Inflammatory macrophage treated with lipopolysaccharide for 4 hours (primary cell): ENCODE measurements around the gene HEATR9.

Experiments
- DNase-seq: peaks from one replicate; pipeline ENCODE4 v3.0.0-alpha.2; 2020

HEATR9 gene

DNA sequence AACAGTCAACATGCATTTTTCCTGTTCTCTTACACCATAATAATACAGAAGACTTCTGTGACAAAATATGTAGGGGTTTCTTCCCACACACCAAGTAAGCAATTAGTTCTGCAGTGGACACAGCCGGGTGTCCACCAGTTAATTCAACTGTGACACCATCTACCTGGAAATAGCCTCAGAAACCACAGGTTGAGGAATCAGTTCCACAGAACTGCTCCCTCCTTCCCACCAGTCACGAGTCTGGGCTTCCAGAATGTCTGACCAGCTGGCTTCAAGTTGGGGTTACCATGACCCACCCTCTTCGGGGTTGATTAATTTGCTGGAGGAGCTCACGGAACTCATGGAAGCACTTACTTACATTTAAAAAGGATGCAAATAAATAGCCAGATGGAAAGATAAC is 25.1 kb upstream of the HEATR9 start:
- DNase-seq, result no peak

DNA sequence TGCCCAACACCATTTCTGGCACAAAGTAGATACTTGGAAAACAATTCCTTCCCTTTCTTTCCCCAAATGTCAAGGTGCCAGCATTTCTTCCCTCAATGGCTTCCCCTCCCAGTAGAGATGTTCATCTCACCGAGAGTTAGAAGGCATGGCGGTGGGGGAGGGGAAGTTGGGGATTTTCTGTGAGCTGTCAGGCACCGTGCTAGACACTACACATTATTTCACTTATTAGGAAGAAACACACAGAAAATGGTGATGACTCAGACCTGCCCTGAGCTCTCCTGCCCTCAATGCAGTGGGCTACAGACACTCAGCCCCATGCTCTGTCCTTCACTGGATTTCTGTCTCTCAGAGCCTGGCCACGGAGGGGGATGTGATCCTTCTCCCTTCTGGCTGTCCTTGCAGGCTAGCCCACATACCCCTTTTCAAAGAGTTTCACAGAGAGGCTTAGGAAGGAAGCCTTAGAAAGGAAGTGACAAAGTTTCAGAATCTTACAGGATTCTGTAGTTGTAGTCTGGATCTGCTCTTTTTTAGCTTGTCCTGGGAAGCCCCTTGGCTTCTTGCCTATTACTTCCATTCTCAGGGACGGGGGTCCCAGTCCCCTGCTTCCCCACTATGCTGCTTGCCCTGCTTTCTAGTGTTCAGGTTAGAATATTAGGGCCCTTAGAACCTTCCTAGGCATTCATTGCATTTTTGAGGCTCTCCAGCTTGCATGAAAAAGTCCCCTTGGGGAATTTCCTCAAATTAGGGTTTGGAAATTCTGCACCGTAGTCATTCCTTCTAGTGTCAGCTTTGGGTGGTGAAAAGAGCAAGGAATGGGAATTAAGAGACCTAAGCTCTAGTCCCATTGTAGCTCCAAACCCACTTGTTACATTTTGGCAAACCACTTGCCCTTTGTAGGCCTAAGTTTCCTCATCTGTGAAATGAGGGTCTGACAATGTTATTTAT is 23.7 kb upstream of the HEATR9 start:
- DNase-seq, result peak; percentile 90

DNA sequence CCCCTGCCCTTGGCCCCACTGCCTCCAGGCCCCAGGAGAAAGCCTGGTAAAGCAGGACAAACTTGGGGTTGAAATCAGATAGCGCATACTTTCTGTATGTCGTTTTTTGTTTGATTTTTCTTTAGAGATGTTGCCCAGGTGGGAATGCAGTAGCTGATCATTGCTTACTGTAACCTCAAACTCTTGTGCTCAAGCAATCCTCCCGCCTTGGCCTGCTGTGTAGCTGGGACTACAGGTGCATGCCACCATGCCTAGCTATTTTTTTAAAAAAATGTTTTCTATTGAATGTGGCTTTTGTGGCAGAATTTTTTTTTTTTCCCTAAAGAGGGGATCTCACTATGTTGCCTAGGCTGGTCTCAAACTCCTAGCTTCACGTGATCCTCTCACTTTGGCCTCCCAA is 22.6 kb upstream of the HEATR9 start:
- DNase-seq, result no peak

DNA sequence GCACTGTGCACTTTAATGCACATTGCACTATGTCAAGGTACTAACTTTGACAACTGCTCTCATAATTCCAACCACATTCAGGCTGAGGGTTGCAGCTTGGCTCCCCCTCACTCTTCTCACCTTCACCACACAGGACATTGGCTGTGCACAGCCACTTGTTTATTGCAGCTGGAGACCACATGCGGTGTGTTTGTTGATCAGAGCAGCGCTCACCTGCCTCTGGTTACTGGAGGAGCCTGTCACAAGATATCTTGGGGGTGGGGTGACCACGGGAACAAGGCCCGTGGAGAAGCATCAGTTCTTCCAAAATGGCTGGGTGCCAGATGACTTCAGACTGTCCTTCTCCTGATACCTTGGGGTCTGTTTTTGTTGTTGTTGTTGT is 22.1 kb upstream of the HEATR9 start:
- no peak for DNase-seq

DNA sequence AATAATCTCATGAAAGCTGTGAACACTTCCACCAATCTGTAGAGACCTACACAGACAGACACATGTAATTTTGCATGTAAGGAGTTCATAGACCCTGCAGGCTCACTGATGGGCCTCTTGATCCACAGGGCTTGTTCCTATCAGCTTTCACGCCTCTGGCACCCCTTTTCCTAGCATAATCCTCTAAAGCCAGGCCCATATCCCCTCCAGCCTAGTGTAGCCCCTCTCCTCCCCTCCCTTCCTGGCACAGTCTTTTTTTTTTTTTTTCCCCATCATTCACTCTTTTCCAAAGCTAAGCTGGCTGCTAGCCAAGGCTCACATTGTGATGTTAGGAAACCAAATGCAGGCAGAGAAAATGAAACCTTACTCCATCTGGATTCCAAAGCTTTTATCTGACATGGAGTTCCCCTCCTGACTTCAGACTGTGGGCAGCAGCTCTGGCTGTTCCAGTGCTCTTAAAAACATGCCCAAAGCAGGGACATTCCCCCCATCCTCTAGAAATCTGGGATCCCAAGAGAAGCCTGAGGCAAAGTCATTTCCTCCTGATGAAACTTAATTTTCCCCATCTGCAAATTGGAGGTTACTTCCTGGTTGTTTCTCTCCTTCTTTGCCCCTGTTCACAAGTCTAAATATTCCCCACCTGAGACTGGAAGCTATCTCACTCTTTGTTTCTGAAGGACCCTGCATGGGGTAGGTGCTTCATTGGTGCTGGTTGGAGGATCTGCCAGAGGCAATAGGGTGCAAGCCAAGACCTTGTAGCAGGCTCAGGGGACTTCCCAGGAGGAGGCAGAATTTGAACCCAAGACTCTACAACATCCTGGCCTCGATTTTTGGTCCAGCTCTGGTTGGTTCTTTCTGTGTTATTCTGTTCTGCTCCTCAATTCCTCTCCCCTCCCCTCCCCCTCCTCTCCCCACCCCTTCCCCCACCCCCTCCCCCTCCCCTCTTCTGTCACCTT is 21.4 kb upstream of the HEATR9 start:
- peak; percentile 81 for DNase-seq

DNA sequence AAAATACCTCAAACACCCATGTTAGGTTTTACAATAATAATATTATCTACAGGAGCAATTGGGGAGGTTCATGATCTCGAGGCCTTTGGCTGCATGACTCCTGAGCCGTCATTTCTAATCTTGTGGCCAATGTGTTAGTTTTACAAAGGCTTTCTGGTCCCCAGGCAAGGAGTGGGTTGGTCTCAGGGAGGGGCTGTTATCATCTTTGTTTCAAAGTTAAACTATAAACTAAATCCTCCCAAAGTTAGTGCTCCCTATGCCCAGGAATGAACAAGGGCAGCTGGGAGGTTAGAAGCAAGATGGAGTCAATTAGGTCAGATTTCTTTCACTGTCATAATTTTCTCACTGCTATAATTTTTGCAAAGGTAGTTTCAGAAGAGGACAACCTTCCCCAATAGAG is 20.6 kb upstream of the HEATR9 start:
- DNase-seq, result no peak

DNA sequence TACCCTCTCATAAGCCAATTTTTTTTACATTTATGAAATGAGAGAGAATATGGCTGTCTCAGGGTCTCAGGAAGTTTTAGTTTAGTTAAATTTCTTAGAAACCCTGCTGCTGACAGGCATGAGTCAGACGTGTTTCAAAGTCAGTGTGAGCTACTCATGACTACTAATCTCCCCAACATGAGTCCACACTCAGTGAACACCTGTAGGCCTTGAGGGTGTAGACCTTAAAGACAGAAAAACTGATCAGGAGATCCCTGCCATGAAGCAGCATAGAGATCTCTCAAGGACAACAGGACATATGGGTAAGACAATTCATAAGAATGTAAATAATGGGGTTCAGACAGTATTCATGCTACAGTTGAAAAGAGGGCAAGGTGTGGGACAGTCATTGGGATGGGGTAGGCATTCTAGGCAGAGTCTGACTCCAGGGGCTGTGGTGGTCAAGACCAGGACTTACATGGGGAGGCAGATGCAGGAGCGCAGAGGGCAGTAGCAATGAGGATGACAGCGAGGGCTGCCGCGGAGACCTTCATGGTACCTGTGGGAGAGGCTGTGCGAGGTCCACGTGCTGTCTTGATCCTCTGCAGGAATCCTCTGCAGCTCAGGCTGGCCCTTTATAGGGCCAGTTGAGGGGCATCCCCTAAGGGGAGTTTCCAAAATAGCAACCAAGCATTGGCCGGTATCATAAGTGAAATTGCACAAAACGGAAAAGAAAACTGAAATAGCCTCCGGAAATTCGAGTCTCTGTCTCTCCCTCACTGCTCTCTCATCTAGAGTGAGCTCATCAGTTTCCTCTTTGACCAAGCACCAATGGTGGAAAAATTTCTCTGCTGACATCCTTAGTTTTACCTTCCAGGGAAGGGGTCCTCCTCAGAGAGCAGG is 11.3 kb upstream of the HEATR9 start, which contains the start of gene CCL5:
Gene CCL5 (minus strand): TSS at position 588 of the 882 bp plus-strand sequence.
- DNase-seq, result peak; percentile 97

DNA sequence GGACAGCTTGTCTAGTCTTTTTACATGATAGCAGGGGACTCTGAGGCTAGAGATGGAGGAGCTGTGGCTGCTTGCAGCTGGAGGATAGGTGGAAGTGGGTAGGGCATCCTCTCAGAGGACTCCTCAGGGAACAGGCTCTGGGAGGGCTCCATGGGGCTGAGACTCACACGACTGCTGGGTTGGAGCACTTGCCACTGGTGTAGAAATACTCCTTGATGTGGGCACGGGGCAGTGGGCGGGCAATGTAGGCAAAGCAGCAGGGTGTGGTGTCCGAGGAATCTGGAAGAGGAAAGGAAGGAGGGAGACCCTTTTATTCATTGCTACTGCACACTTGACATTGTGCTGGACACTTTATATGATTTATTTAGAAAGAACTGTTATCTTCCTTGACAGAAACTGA is 9.7 kb upstream of the HEATR9 start:
- DNase-seq, result peak; percentile 25

DNA sequence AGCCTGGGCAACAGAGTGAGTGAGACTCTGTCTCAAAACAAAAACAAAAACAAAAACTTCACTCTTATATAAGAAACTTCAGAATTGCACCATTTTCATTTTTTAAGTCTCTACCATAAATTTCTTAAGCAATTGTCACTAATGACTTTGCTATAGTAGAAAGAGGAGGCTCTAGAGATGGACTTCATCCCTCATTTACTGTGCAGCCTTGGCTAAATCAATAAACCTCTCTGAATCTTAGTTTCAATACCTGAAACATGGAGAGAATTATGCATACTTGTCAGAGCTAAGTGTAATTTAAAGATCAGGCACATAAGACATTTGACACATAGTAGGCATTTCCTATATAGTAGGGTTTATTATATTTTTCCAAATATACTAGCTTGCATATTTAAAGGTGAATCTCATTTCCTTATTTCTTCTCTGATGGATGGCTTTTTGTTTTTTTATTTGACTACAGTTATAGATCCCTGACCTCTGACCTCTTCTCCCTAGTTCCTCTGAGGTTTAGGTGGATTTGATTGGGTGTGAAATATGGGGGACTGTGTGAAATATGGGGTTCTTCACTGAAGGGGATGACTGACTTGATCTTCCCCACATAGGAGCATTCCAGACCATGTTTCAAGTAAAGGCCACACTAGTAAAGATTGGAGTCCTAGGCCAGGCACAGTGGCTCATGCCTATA is 8.8 kb upstream of the HEATR9 start:
- DNase-seq, result peak; percentile 34

DNA sequence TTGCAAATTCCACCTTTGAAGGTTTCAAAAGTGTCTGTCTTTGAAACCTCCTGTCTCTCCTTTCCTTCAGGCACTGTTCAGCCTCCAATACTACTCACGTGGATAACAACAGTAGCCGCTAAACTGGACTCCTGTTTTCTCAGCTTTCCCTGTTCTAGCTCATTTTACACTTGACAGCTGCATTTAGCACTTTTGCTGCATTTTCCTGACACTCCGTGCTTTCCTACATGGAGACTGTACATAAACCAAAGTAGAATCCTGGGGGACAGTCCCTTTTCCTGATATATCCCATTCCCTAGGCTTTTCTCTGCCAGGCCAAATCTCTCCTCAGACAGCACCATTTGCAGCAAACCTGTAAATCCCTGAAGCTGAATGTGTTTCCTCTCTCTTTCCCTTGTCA is 7.8 kb upstream of the HEATR9 start:
- no peak for DNase-seq

DNA sequence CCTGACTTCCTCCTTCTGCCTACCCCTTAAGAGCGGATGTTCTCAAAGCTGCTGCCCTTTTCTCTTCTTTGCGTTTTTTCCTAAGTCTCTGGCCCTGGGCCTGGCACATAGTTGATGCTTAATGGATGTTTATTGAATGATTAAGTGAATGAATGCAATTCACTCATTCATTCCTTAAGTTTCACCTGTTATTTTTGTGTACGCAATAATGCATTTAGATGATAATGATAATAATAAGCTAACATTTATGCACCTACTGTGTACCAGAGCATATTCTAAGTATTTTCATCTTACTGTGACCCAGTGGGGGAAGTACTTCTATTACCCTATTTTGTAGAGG is 7.1 kb upstream of the HEATR9 start:
- DNase-seq, result no peak

DNA sequence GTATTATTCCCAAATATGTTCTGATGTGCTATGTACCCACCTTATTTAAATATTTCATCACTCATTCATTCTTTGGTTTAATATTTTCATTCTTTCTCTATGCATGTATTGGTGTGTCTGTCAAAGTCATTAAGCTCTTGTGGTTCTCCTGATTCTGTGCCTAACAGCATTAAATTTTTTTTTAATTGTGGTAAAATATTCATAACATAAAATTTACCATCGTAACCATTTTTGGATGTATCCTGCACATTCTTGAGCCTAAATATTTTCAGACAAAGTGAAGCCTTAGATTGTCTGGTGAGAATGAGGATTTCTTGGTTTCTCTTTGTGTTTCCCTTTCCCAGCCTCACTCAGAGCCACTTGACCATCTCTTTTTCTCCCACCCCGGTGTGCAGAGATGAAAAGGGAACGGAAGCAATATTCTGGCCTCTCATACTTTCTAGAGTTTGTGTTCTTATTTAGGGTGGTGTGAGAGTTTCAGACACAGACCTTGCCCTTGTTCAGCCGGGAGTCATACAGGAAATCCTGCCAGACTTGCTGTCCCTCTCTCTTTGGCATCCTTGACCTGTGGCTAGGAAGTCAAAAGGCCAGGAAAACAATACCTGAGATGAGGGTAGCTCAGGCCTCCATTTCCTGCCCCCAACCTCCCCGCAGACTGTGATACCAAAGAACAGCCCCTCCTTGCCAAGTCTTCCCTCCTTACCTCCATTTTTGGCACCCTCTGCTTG is 6.5 kb upstream of the HEATR9 start:
- DNase-seq, result no peak

DNA sequence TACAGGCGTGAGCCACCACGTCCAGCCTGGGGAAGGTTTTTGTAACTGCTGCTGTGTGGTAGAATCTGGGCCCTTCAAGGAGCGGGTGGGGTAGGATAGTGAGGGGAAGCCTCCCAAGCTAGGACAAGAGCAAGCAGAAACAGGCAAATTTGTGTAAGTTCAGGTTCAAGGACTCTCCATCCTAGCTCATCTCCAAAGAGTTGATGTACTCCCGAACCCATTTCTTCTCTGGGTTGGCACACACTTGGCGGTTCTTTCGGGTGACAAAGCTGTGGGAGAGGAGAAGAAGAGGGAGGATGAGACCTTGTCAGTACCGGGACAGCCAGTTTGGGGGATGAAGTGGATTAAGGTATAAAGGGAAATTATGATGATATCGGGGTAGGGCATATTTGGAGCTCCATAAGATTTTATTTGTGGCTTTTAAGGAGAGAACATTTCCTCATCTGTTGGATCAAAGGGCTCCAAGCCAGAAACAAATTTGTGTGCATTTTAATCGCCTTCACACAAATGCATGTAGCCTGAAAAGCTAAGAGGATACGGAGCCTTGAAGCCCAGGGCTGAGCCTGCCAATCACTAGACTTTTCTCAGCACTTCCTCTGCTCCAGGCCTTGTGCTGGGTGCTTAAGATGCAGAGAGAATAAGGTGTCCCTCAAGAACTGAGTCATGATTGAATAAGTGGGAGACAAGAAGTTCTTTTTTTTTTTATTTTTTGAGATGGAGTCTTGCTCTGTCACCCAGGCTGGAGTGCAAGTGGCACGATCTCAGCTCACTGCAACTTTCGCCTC is 3.7 kb upstream of the HEATR9 start:
- DNase-seq, result no peak

DNA sequence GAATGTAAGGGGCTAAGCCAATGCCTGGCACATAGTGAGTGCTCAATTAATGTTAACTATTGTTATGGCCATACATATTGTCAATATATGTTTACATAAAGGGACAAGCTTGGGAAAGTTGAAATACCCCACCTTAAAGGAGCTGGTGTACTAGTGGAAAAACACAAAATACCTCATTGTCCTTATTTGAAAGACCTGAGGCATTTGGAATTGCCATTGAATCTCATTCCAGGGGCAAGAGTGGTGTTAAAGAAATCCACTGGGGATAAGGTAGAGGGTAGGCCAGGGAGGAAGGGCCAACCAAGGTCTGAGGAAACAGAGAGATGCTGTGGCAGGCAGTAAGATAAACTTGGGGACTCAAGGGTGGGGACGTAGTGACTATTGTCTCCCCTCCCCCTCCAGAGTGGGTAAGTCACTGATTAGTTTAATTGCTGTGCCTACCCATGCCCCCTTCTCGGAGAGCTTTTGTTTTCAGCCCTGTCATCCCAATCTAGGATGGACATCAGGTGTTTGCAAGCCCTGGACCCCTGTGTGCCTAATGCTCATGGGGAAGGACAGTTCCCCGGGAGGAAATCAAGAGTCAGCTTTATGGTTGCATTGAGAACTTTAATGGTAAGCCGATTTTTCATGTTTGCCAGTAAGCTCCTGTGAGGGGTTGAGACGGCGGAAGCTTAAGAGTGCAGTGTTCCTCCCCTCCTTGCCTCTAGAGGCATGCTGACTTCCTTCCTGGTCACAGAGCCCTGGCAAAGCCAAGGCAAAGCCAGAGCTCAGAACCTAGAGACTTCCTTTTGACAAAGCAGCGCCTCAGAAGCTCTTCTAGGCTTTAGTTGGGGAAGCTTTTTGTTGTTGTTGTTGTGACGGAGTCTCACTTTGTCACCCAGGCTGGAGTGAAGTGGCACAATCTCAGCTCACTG is 2.5 kb upstream of the HEATR9 start:
- peak; percentile 44 for DNase-seq

DNA sequence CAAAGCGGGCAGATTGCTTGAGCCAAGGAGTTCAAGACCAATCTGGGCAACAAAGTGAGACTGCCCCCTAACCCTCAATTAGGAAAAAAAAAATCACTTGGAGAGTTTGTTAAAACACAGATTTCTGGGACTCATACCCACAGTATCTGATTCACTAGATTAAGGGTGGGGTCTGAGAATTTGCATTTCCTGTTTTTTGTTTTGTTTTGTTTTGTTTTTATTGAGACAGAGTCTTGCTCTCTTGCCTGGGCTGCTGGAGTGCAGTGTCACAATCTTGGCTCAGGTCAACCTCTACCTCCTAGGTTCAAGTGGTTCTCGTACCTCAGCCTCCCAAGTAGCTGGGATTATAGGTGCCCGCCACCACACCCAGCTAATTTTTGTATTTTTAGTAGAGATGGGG is 1.1 kb downstream of the HEATR9 start:
- no peak for DNase-seq

DNA sequence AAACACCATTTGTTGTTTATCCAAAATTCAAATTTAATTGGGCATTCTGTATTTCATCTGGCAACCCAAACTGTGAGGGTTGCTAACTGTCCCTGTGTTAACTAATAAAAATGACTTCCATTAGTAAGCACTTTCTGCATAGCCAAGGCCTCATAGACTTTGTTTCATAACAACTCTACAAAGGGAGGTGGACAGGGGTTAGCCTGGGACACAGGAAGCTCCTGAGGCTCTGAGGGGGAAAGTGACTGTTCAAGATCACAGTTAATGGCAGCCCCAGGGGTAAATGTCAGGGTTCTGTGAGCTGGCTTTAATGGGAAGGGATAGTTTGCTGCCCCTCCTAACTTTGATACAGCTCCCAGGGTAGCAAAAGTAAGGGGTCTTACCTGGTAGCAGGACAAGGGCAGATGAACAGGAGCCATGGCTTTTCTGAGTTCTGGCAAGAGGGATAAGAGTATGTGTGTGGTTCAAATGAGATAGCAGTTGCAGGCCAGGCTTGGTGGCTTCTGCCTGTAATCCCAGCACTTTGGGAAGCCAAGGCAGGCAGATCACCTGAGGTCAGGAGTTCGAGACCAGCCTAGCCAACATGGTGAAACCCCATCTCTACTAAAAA is 2.2 kb downstream of the HEATR9 start:
- DNase-seq, result no peak

DNA sequence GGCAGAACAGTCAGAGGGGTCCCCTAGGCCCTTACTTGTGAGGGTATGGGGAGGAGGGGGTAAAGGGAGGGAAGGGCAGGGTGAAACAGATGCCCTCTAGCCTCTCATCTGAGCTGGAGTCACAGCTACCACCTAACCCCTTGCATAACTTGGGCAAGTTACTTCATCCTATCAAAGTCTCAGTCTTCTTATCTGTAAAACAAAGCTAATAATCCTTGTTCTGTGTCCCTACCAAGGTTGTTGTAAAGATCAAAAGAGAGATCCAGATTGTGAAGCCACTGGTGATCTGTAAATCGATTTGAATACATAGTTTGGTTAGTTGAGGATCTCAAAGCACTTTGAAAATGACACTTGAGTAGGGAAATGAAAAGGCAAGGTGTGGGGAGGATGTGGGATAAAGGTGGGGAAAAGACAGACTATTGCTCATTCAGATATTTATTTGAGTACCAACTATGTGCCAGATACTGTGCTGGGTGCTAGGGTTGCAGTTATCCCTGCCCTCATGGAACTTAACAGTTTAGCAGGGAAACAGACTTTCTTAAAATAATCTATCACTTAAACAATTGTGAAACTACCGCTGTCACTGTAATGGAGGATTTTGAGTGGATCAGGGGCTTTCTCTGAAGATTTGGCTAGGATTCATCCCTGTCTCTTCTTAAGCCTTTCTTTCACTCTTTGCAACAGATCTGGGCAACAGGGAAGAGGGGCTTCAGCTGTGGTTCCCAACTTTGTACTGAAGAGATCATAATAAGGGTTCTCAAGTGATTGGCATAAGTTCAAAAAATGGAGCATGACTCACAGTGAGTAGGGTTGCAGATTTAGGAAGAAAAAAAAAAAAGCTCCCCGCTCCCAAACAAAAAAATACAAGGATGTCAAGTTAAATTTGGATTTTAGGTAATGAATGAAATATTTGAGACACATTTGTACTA is 3.0 kb downstream of the HEATR9 start:
- DNase-seq, result no peak

DNA sequence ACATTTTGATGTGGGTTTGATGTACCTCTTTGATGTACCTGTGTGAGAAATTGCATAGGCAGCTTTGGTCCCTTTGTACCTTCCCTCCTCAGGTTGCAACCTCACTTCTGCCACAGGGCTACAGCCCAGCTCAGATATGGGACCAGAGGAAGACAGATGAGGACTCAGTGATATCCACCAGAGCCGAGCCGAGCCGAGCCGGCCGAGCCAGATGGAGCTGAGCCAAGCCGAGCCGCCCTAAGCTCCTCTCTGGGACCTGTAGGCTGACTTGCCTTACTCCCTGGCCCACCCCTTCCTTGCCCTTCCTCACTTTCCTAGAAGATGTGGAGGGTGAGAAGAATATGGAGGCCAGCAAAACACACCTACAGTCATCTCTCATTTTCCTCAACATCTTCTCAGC is 3.8 kb downstream of the HEATR9 start:
- DNase-seq, result no peak
